Muscle layer of colon (tissue), 2 donors: Measurements from ENCODE around the gene PRDX4.

Source experiments
- H3K27ac ChIP-seq: one replicate; pipeline ENCODE4 v1.7.0; 2013; ENCODE audit warnings: low read depth, mild to moderate bottlenecking, low read length, moderate library complexity
- H3K27me3 ChIP-seq, 2 donors: one replicate each; pipeline ENCODE4 v1.7.0; 2013; ENCODE audit warnings: low read length in 2 of 2, mild to moderate bottlenecking in 2 of 2; ENCODE audit not compliant: insufficient read depth in 2 of 2, control insufficient read depth in 1 of 2
- H3K36me3 ChIP-seq: one replicate; pipeline ENCODE4 v1.7.0; 2013; ENCODE audit warnings: mild to moderate bottlenecking, low read length; ENCODE audit not compliant: insufficient read depth
- H3K4me1 ChIP-seq: one replicate; pipeline ENCODE4 v1.7.0; 2013; ENCODE audit warnings: mild to moderate bottlenecking, low read length; ENCODE audit not compliant: insufficient read depth
- H3K4me3 ChIP-seq, 2 donors: one replicate each; pipeline ENCODE4 v1.7.0; 2013; ENCODE audit warnings: low read length in 2 of 2, low read depth in 1 of 2, mild to moderate bottlenecking in 1 of 2, moderate library complexity in 1 of 2
- H3K9ac ChIP-seq: one replicate; pipeline ENCODE4 v1.7.0; 2013; ENCODE audit warnings: low read length
- H3K9me3 ChIP-seq: one replicate; pipeline ENCODE4 v1.7.0; 2013; ENCODE audit warnings: mild to moderate bottlenecking, low read length
- donor health status: abdominal sarcoma.
- donor health status: Adenocarcinoma of cecum.

Gene PRDX4

DNA sequence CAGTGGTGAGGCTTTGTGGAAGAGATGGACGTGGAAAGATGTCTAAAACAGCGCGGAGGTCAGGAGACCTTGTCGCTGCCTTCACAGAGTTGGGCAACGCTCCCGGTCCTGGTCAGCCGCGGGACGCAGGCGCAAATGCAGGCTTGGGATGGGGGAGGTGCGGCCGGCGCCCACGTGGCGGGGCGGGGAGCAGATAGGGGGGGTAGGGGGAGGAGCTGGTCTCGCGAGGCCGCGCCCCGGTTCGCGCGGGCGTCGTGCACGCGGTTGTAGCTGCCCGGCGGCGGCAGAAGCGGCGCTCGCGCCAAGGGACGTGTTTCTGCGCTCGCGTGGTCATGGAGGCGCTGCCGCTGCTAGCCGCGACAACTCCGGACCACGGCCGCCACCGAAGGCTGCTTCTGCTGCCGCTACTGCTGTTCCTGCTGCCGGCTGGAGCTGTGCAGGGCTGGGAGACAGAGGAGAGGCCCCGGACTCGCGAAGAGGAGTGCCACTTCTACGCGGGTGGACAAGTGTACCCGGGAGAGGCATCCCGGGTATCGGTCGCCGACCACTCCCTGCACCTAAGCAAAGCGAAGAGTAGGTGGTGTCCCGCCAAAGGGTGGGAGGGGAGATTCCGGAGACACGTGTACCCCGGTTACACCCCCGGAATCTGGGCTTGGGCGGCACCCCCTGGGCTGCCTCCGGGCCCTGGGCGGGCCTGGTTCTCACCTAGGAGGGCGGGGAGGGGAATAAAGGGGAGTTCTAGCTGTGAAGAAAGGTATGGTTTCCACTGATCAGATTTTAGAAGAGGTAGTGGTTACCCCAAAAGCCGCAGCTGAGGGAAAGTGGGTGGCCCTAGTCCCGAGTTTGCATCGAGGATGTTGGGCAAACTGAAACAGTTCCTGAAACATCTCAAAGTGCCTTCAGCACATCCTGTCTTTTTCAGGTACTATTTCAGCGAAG, at the start of gene PRDX4:
Gene PRDX4 (plus strand): TSS at position 255 of the 939 bp plus-strand sequence. CDS start 78 bp downstream, at position 333.
- H3K27me3 ChIP-seq: no peaks in the 10 kb centered on the region
- no peak within 1 kb of the TSS for H3K9ac ChIP-seq
- H3K27ac ChIP-seq: no peak within 1 kb of the TSS
- no peaks in the 10 kb centered on the region for H3K4me1 ChIP-seq
- H3K36me3 ChIP-seq: no peaks in the 10 kb centered on the region
- H3K9me3 ChIP-seq: no peaks in the 10 kb centered on the region
- peak within 1 kb of the TSS; percentile 44 to 59 for H3K4me3 ChIP-seq

DNA sequence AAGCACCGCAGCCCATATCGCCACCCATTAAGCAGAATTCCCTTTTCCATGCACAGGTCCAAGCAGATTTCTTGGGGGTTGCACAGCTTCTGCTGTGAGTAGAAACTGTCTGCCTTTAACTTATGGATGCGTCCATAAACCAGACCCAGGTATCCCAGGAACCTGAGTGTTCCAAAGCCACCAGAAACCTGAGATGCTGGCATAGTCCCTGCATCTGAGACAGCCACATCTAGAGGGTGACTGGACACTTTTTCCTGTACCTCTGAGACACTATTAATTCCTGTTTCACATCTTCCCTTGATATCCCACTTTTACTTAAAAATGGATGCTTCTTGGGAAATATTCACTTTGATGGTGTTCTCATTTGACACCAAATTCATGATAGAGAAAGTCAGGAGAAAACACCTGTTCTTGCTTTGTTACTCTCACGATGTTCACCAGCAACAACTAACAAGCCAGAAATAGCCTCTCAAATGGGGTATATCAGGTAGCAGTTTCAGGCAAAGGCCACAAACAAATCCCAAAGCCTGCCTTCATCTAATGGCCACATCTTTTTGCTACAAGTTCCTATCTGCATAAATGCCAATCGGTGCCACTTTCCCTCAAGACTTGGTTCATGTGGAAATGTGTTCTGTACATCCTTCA, 45.5 kb upstream of the PRDX4 start:
- Histone ChIP-seq H3K27me3 (no peaks in the 10 kb centered on the region), H3K27ac (no peak overlapping the region), H3K4me1 (no peaks in the 10 kb centered on the region), H3K9me3 (no peaks in the 10 kb centered on the region), H3K9ac (no peak overlapping the region), H3K4me3 (no peak overlapping the region), H3K36me3 (no peaks in the 10 kb centered on the region)

- Histone ChIP-seq H3K4me1 (no peaks in the 10 kb centered on the region), H3K9me3 (no peaks in the 10 kb centered on the region), H3K9ac (no peak overlapping the region), H3K27ac (no peak overlapping the region), H3K36me3 (no peaks in the 10 kb centered on the region), H3K4me3 (no peak overlapping the region), H3K27me3 (no peaks in the 10 kb centered on the region)
Observed at GRCh38 chrX:23623797-23624196, 43.5 kb upstream of the PRDX4 start.

DNA sequence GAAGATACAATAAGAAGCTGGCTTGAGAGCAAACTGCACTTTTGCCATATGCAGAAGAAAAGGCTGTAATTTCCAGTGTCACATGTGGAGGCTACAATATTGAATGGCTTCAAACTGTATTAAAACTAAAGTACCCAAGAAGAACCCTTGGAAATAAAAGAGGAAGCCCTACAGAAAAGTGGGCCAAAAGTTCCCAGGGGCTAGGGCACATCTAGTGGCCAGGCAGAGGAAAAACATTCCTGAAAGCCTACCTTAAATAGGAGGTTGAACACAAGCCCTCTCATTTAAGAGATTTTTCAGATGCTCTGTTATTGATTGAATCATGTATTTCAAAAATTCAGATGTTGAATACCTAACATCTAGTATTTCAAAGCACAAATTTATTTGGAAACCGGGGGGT, 40.6 kb upstream of the PRDX4 start:
- Histone ChIP-seq H3K4me3 (no peak overlapping the region), H3K36me3 (no peaks in the 10 kb centered on the region), H3K9ac (no peak overlapping the region), H3K27ac (no peak overlapping the region), H3K9me3 (no peaks in the 10 kb centered on the region), H3K27me3 (no peaks in the 10 kb centered on the region), H3K4me1 (no peaks in the 10 kb centered on the region)

GRCh38 chrX:23628131-23628530, 39.2 kb upstream of the PRDX4 start:
- Histone ChIP-seq H3K4me3 (no peak overlapping the region), H3K27ac (no peak overlapping the region), H3K9me3 (no peaks in the 10 kb centered on the region), H3K27me3 (no peaks in the 10 kb centered on the region), H3K4me1 (no peaks in the 10 kb centered on the region), H3K9ac (no peak overlapping the region), H3K36me3 (no peaks in the 10 kb centered on the region)

GRCh38 chrX:23631136-23631535, 36.2 kb upstream of the PRDX4 start:
- H3K36me3 ChIP-seq: no peaks in the 10 kb centered on the region
- no peaks in the 10 kb centered on the region for H3K4me1 ChIP-seq
- no peak overlapping the region for H3K9ac ChIP-seq
- H3K9me3 ChIP-seq: no peaks in the 10 kb centered on the region
- no peak overlapping the region for H3K4me3 ChIP-seq
- H3K27me3 ChIP-seq: no peaks in the 10 kb centered on the region
- no peak overlapping the region for H3K27ac ChIP-seq

DNA sequence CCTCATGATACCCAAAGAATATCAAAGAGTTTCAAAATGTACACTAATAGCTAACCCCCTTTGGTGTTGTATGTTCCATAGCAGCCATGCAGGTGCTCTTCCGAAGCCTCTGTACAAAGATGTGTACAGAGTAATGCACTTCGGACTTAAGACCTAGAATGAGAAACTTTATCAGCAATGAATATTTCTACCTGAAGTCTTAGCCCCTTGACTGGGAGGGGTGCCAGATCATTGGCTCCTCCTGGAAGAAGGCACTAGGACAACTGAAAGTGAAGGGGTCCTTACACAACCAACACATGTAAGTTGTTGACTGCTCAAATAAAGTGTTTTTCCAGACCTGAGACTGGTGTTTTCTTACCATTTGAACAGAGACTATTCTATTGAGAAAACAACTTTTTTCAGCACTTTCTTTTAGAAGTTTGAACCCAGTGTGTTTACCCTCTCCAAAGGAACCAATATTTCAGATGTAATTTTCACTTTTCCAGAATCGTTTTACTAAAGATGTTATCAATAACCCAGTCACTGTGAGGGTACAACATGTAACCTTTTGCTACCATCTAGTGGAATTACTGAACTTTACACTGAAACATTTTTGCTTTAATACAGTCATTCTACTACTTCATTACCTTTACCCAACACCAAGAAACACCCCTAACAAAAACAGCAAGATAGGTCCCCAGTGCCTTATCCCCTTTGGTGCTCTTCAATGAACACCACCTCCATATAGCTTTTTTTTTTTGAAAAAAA, 33.3 kb upstream of the PRDX4 start:
- no peaks in the 10 kb centered on the region for H3K4me1 ChIP-seq
- no peak overlapping the region for H3K27ac ChIP-seq
- no peaks in the 10 kb centered on the region for H3K36me3 ChIP-seq
- no peak overlapping the region for H3K9ac ChIP-seq
- peaks cover 0 to 7% of the 10 kb centered on the region in 2 donors for H3K27me3 ChIP-seq
- H3K9me3 ChIP-seq: no peaks in the 10 kb centered on the region
- no peak overlapping the region for H3K4me3 ChIP-seq

DNA sequence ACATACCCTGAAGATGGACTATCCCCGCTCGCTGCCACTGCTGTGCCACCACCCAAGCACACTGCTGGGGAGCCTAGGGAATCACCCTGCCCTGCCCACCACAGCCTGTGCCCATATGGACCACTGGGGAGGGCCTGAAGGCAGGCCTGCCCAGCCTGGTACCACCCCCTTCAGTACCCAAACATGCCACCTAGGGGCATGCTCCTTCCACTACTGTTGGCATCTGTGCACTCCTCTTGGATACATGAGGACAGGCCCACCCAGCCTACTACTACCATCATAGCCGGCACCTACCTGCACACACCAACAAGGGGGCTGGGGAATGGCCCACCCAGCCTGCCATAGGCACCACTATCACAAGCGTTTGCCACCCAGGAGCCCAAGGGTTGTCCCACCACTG, 30.1 kb upstream of the PRDX4 start:
- Histone ChIP-seq H3K36me3 (no peaks in the 10 kb centered on the region), H3K27ac (no peak overlapping the region), H3K4me3 (no peak overlapping the region), H3K27me3 (peaks cover 0 to 7% of the 10 kb centered on the region in 2 donors), H3K4me1 (no peaks in the 10 kb centered on the region), H3K9me3 (no peaks in the 10 kb centered on the region), H3K9ac (no peak overlapping the region)

DNA sequence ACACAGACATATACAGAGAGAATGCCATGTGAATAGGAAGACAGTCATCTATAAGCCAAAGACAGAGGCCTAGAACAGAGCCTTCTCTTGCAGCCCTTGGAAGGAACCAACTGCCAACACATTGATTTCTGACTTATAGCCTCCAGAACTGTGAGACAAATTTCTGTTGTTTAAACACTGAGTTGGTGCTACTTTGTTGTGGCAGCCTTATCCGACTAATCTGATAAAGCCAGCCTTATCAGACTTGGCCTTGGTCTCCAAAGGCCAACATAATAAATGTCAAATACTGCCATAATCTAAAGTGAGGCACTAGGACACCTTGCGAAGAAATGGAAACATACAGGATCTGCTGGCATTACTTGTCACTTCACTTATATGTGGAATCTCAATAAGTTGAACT, 24.3 kb upstream of the PRDX4 start:
- Histone ChIP-seq H3K27me3 (no peaks in the 10 kb centered on the region), H3K36me3 (no peaks in the 10 kb centered on the region), H3K4me1 (no peaks in the 10 kb centered on the region), H3K4me3 (no peak overlapping the region), H3K27ac (no peak overlapping the region), H3K9ac (no peak overlapping the region), H3K9me3 (no peaks in the 10 kb centered on the region)

GRCh38 chrX:23644744-23645143, 22.5 kb upstream of the PRDX4 start:
- no peak overlapping the region for H3K9ac ChIP-seq
- no peaks in the 10 kb centered on the region for H3K36me3 ChIP-seq
- no peak overlapping the region for H3K4me3 ChIP-seq
- no peaks in the 10 kb centered on the region for H3K27me3 ChIP-seq
- H3K27ac ChIP-seq: no peak overlapping the region
- no peaks in the 10 kb centered on the region for H3K4me1 ChIP-seq
- H3K9me3 ChIP-seq: no peaks in the 10 kb centered on the region

GRCh38 chrX:23656091-23656490, 11.2 kb upstream of the PRDX4 start:
- Histone ChIP-seq H3K4me1 (no peaks in the 10 kb centered on the region), H3K9me3 (no peaks in the 10 kb centered on the region), H3K4me3 (no peak overlapping the region), H3K27ac (no peak overlapping the region), H3K9ac (no peak overlapping the region), H3K27me3 (no peaks in the 10 kb centered on the region), H3K36me3 (no peaks in the 10 kb centered on the region)
